GM12801 (cell line): ENCODE results near the gene APOOL.

Experiments used
- CTCF ChIP-seq: IDR thresholded peaks from one replicate; pipeline ENCODE4 v1.5.1; 2011; ENCODE audit warnings: control low read depth; ENCODE audit not compliant: insufficient read length; ENCODE audit errors: extremely low read depth

APOOL gene

GRCh38 chrX:85003655-85004244 lies at the start of gene APOOL:
Gene APOOL (plus strand): TSS chrX:85003877. CDS start chrX:85003913, 36 bp downstream.
- no peak for TF ChIP-seq CTCF

GRCh38 chrX:84956304-84956703 lies 47.4 kb upstream of the APOOL start:
- TF ChIP-seq CTCF = no peak

- TF ChIP-seq CTCF = no peak
Measured at GRCh38 chrX:84974803-84975202, 28.9 kb upstream of the APOOL start.

GRCh38 chrX:84993150-84993549 lies 10.5 kb upstream of the APOOL start:
- no peak for TF ChIP-seq CTCF

GRCh38 chrX:85001344-85001743 lies 2.3 kb upstream of the APOOL start:
- no peak for TF ChIP-seq CTCF

- no peak for TF ChIP-seq CTCF
Measured at GRCh38 chrX:85004255-85004654, 578 bp downstream of the APOOL start.

GRCh38 chrX:85012098-85012497 lies 8.4 kb downstream of the APOOL start:
- no peak for TF ChIP-seq CTCF
